H9 (cell line): ENCODE data around the gene MARCHF10. TPM values are rescaled to one million over a fixed set of nuclear protein-coding genes. Genes with fewer than 3 reads are reported as not detected.

Source experiments
- DNase-seq: peaks from one replicate; pipeline ENCODE4 v3.0.0-alpha.2; 2017
- H2AFZ ChIP-seq: one replicate; pipeline ENCODE4 v1.6.1; 2013; ENCODE audit warnings: mild to moderate bottlenecking, low read length, control low read depth, moderate library complexity
- H2AK5ac ChIP-seq: 2 replicates; pipeline ENCODE4 v1.6.1; 2013; ENCODE audit warnings: low read length, control low read depth, mixed read lengths; ENCODE audit not compliant: insufficient read length
- H2BK120ac ChIP-seq: one replicate; pipeline ENCODE4 v1.6.1; 2013; ENCODE audit warnings: low read depth, mild to moderate bottlenecking, low read length, control low read depth, inconsistent platforms; ENCODE audit not compliant: poor library complexity, severe bottlenecking
- H2BK12ac ChIP-seq: 2 replicates; pipeline ENCODE4 v1.6.1; 2013; ENCODE audit warnings: low read length, control low read depth, mixed read lengths, low read depth; ENCODE audit not compliant: insufficient read length
- H2BK15ac ChIP-seq: 2 replicates; pipeline ENCODE4 v1.6.1; 2013; ENCODE audit warnings: low read depth, low read length, control low read depth
- H2BK20ac ChIP-seq: one replicate; pipeline ENCODE4 v1.6.1; 2013; ENCODE audit warnings: low read depth, mild to moderate bottlenecking, low read length, control low read depth, inconsistent platforms; ENCODE audit not compliant: poor library complexity, severe bottlenecking
- H2BK5ac ChIP-seq: 2 replicates; pipeline ENCODE4 v1.6.1; 2013; ENCODE audit warnings: low read length, control low read depth, mixed read lengths; ENCODE audit not compliant: insufficient read length
- H3K14ac ChIP-seq: 2 replicates; pipeline ENCODE4 v1.6.1; 2013; ENCODE audit warnings: low read length, control low read depth; ENCODE audit not compliant: insufficient read depth
- H3K18ac ChIP-seq: 2 replicates; pipeline ENCODE4 v1.6.1; 2013; ENCODE audit warnings: low read depth, mild to moderate bottlenecking, mixed read lengths, low read length, control low read depth; ENCODE audit not compliant: insufficient read length
- H3K23ac ChIP-seq: 2 replicates; pipeline ENCODE4 v1.6.1; 2013; ENCODE audit warnings: low read length, control low read depth, mixed read lengths, low read depth; ENCODE audit not compliant: insufficient read length
- H3K23me2 ChIP-seq: 2 replicates; pipeline ENCODE4 v1.6.1; 2013; ENCODE audit warnings: low read depth, mild to moderate bottlenecking, mixed read lengths, low read length, control low read depth; ENCODE audit not compliant: insufficient read length, poor library complexity, severe bottlenecking
- H3K27ac ChIP-seq: 2 replicates; pipeline ENCODE4 v1.5.1; 2013; ENCODE audit warnings: low read length, control low read depth, mixed read lengths, low read depth; ENCODE audit not compliant: insufficient read length
- H3K27me3 ChIP-seq: 2 replicates; pipeline ENCODE4 v1.6.1; 2013; ENCODE audit warnings: low read length, control low read depth, inconsistent platforms; ENCODE audit not compliant: insufficient read depth
- H3K4ac ChIP-seq: 2 replicates; pipeline ENCODE4 v1.6.1; 2013; ENCODE audit warnings: low read depth, mild to moderate bottlenecking, control low read depth, inconsistent platforms, low read length, moderate library complexity
- H3K4me1 ChIP-seq: 2 replicates; pipeline ENCODE4 v1.6.1; 2013; ENCODE audit warnings: low read length, control low read depth, inconsistent platforms; ENCODE audit not compliant: insufficient read depth
- H3K4me2 ChIP-seq: 2 replicates; pipeline ENCODE4 v1.6.1; 2013; ENCODE audit warnings: low read length, control low read depth, mixed read lengths; ENCODE audit not compliant: insufficient read length, insufficient read depth
- H3K56ac ChIP-seq: 2 replicates; pipeline ENCODE4 v1.6.1; 2013; ENCODE audit warnings: low read depth, mild to moderate bottlenecking, mixed read lengths, low read length, control low read depth; ENCODE audit not compliant: insufficient read length
- H3K79me1 ChIP-seq: 2 replicates; pipeline ENCODE4 v1.6.1; 2013; ENCODE audit warnings: low read depth, mild to moderate bottlenecking, moderate library complexity, low read length, control low read depth, inconsistent platforms; ENCODE audit not compliant: insufficient read depth, poor library complexity, severe bottlenecking
- H3K79me2 ChIP-seq: 2 replicates; pipeline ENCODE4 v1.6.1; 2013; ENCODE audit warnings: low read length, control low read depth, inconsistent platforms; ENCODE audit not compliant: insufficient read depth
- H3K9ac ChIP-seq: 2 replicates; pipeline ENCODE4 v1.6.1; 2013; ENCODE audit warnings: low read length, control low read depth, mixed read lengths; ENCODE audit not compliant: insufficient read length; ENCODE audit errors: extremely low read depth
- H3K9me3 ChIP-seq: one replicate; pipeline ENCODE4 v1.6.1; 2013; ENCODE audit warnings: low read depth, low read length, inconsistent platforms; ENCODE audit not compliant: control insufficient read depth
- H3T11ph ChIP-seq: one replicate; pipeline ENCODE4 v1.6.1; 2013; ENCODE audit warnings: mild to moderate bottlenecking, low read length, control low read depth, inconsistent platforms
- H4K20me1 ChIP-seq: one replicate; pipeline ENCODE4 v1.6.1; 2013; ENCODE audit not compliant: control insufficient read depth, insufficient read length, insufficient read depth
- H4K5ac ChIP-seq: 2 replicates; pipeline ENCODE4 v1.6.1; 2013; ENCODE audit warnings: low read depth, mild to moderate bottlenecking, mixed read lengths, low read length, control low read depth; ENCODE audit not compliant: insufficient read length
- H4K8ac ChIP-seq: replicated peaks from 2 replicates; pipeline ENCODE4 v1.6.1; 2013; ENCODE audit warnings: low read length, control low read depth, mixed read lengths, low read depth; ENCODE audit not compliant: insufficient read length
- H4K91ac ChIP-seq: 2 replicates; pipeline ENCODE4 v1.6.1; 2013; ENCODE audit warnings: low read depth, mild to moderate bottlenecking, moderate library complexity, mixed read lengths, low read length, control low read depth; ENCODE audit not compliant: insufficient read length
- H3K27ac Mint-ChIP-seq, 3 experiments: 2 replicates in 2 of 3; 3 replicates in 1 of 3; pipeline ENCODE4 v1.8.0; 2020 to 2021; ENCODE audit warnings: mixed read lengths in 3 of 3, mild to moderate bottlenecking in 1 of 3, moderate library complexity in 1 of 3
- H3K27me3 Mint-ChIP-seq: 2 replicates; pipeline ENCODE4 v1.8.0; 2021; ENCODE audit warnings: low read depth, mild to moderate bottlenecking, moderate library complexity, mixed read lengths
- H3K36me3 Mint-ChIP-seq, 3 experiments: 2 replicates in 2 of 3; 3 replicates in 1 of 3; pipeline ENCODE4 v1.8.0; 2020 to 2021; ENCODE audit warnings: low read depth in 3 of 3, mixed read lengths in 3 of 3; ENCODE audit not compliant: insufficient read depth in 1 of 3
- H3K4me1 Mint-ChIP-seq, 2 experiments: 2 replicates each; pipeline ENCODE4 v1.8.0; 2020; ENCODE audit warnings: mixed read lengths in 2 of 2
- H3K4me3 Mint-ChIP-seq, 2 experiments: 2 replicates in 1 of 2; 3 replicates in 1 of 2; pipeline ENCODE4 v1.8.0; 2020 to 2021; ENCODE audit warnings: mild to moderate bottlenecking in 2 of 2, mixed read lengths in 2 of 2, moderate library complexity in 1 of 2
- H3K9me3 Mint-ChIP-seq, 2 experiments: 2 replicates in 1 of 2; 3 replicates in 1 of 2; pipeline ENCODE4 v1.8.0; 2020; ENCODE audit warnings: mild to moderate bottlenecking in 2 of 2, mixed read lengths in 2 of 2, moderate library complexity in 1 of 2
- CTCF ChIP-seq: fragments of 200-600 bp; sonication (generic); conservative IDR thresholded peaks from 3 replicates; pipeline ENCODE4 v1.8.0; 2021; ENCODE audit warnings: antibody characterized with exemption, mild to moderate bottlenecking
- total RNA-seq: library from RNA; stranded (reverse); gene quantifications from 2 replicates; pipeline ENCODE4 v1.2.1, GENCODE V29; 2021

The MARCHF10 gene
- total RNA-seq, 1 experiment from 2014 or later: not detected

DNA sequence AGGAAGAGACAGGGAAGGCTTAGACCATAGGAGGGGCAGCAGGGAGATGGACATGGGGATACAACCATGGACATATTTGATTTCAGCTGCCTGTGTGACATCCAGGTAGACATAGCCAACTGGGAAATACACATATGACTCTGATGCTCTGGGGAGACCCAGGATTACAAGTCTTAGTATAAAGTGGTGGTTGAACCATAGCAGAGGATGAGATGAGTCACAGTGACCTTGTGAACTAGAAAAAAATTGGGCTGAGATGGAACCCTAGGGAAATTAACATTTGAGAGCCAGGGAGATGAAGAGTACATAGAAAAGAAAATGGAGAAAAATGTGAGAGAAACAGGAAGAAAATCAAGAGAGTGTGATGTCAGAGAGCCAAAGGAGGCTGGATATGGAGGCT is 10.2 kb downstream of the MARCHF10 start:
- Histone ChIP-seq H2BK20ac (no peak overlapping the region), H2AK5ac (no peak overlapping the region), H3K9ac (no peak overlapping the region), H2BK15ac (no peak overlapping the region), H3K9me3 (no peaks in the 10 kb centered on the region), H4K91ac (no peak overlapping the region), H3K4ac (no peak overlapping the region), H2BK5ac (no peak overlapping the region), H4K20me1 (no peaks in the 10 kb centered on the region), H3K23me2 (no peaks in the 10 kb centered on the region), H3K14ac (no peak overlapping the region), H2BK12ac (no peak overlapping the region), H3K79me2 (no peaks in the 10 kb centered on the region), H4K8ac (no peak overlapping the region), H3K23ac (no peak overlapping the region), H2AFZ (no peak overlapping the region), H3T11ph (no peak overlapping the region), H3K27me3 (no peaks in the 10 kb centered on the region), H3K27ac (no peak overlapping the region), H3K4me2 (no peak overlapping the region), H3K56ac (no peak overlapping the region), H3K79me1 (no peaks in the 10 kb centered on the region), H4K5ac (no peak overlapping the region), H3K18ac (no peak overlapping the region), H2BK120ac (no peak overlapping the region), H3K4me1 (no peaks in the 10 kb centered on the region)
- no peak for TF ChIP-seq CTCF
- Mint-ChIP-seq H3K36me3 (peaks cover 0 to 17% (median 3%) of the 10 kb centered on the region in 3 experiments; a peak in 6 of 7 replicates), H3K9me3 (peaks cover 8 to 14% of the 10 kb centered on the region in 2 experiments), H3K4me3 (no peak overlapping the region), H3K4me1 (peaks cover 9 to 13% of the 10 kb centered on the region in 2 experiments), H3K27ac (no peak overlapping the region), H3K27me3 (no peaks in the 10 kb centered on the region)
- no peak for DNase-seq
